MCF 10A (cell line): Measurements from ENCODE around the gene TMC6. TPM values are rescaled to one million over a fixed set of nuclear protein-coding genes. Genes with fewer than 3 reads are reported as not detected.

ENCODE experiments used
- BruUV-seq: library from RNA; stranded (reverse); fragments of 400-500 nt; replicated peaks from 2 replicates; lab custom pipeline; 2021; lab: Mats Ljungman, UMichigan
- CTCF ChIA-PET: fragments of 300-600 bp; sonication (Branson Sonifier 250); formaldehyde crosslinking; extraction: SDS; loops from one replicate; lab custom pipeline; 2021; ENCODE audit warnings: antibody characterized with exemption, inconsistent platforms; lab: Yijun Ruan, JAX
- POLR2A ChIA-PET: fragments of 300-600, 350-650 bp; sonication (Branson Sonifier 250); formaldehyde crosslinking; extraction: SDS; loops from one replicate; lab custom pipeline; 2020; ENCODE audit warnings: antibody characterized with exemption, inconsistent platforms; lab: Yijun Ruan, JAX
- DNase-seq: peaks from one replicate; pipeline ENCODE4 v3.0.0-alpha.2; 2018; ENCODE audit not compliant: unreplicated experiment
- H3K27ac Mint-ChIP-seq: one replicate; pipeline ENCODE4 v1.8.0; 2022; ENCODE audit warnings: mild to moderate bottlenecking, low read depth, mixed read lengths; ENCODE audit not compliant: unreplicated experiment
- H3K27me3 Mint-ChIP-seq: one replicate; pipeline ENCODE4 v1.8.0; 2022; ENCODE audit warnings: mixed read lengths; ENCODE audit not compliant: insufficient read depth, unreplicated experiment
- H3K36me3 Mint-ChIP-seq: one replicate; pipeline ENCODE4 v1.8.0; 2022; ENCODE audit warnings: mild to moderate bottlenecking, moderate library complexity, mixed read lengths; ENCODE audit not compliant: insufficient read depth, unreplicated experiment
- H3K4me1 Mint-ChIP-seq: one replicate; pipeline ENCODE4 v1.8.0; 2022; ENCODE audit warnings: mixed read lengths; ENCODE audit not compliant: insufficient read depth, unreplicated experiment
- H3K4me3 Mint-ChIP-seq: one replicate; pipeline ENCODE4 v1.8.0; 2022; ENCODE audit warnings: mild to moderate bottlenecking, moderate library complexity, mixed read lengths; ENCODE audit not compliant: unreplicated experiment
- H3K9me3 Mint-ChIP-seq: one replicate; pipeline ENCODE4 v1.8.0; 2022; ENCODE audit warnings: mixed read lengths; ENCODE audit not compliant: unreplicated experiment
- CTCF ChIP-seq: fragments of 200-600 bp; IDR thresholded peaks from one replicate; pipeline ENCODE4 v1.8.0; 2022; ENCODE audit warnings: antibody characterized with exemption, mild to moderate bottlenecking; ENCODE audit not compliant: unreplicated experiment
- intact Hi-C: fragments of 100-400 bp; cut with micrococcal nuclease; formaldehyde crosslinking; loops from 2 replicates; pipeline ENCODE4 v1.14.1; 2022
- total RNA-seq: library from RNA; stranded (reverse); gene quantifications from 2 replicates; pipeline ENCODE4 v1.2.3, GENCODE V29; 2022

Gene TMC6
- total RNA-seq, 1 experiment from 2014 or later: 3.1 TPM

GRCh38 chr17:78137392-78138203 is 9.0 kb upstream of the TMC6 start:
- intact Hi-C loops: no loop called here
- Mint-ChIP-seq H3K4me3 (no peak overlapping the region), H3K9me3 (no peaks in the 10 kb centered on the region), H3K27ac (no peak overlapping the region), H3K36me3 (no peaks in the 10 kb centered on the region), H3K4me1 (peaks cover 6% of the 10 kb centered on the region), H3K27me3 (peaks cover 13% of the 10 kb centered on the region)
- no peak for DNase-seq
- TF ChIP-seq CTCF: peak; percentile 58
- ChIA-PET CTCF (interaction anchor here (0.6 kb wide), 2 partner anchors 49 to 236 kb away, joined by 3 to 4 read pairs; partner anchors contain the start of gene TK1), POLR2A (no interaction called here)
- BruUV-seq: no TSS peak

GRCh38 chr17:78135858-78136500 is 7.4 kb upstream of the TMC6 start:
- peaks cover 13% of the 10 kb centered on the region for H3K27me3 Mint-ChIP-seq
- intact Hi-C loops: no loop called here
- CTCF ChIA-PET: interaction anchor here (0.6 to 1.5 kb wide), 4 partner anchors 22 to 105 kb away, joined by 3 to 8 read pairs (median 4); partner anchors contain the start of genes AFMID and TK1
- DNase-seq: no peak
- H3K36me3 Mint-ChIP-seq: no peaks in the 10 kb centered on the region
- BruUV-seq: no TSS peak
- H3K4me1 Mint-ChIP-seq: peaks cover 6% of the 10 kb centered on the region
- H3K9me3 Mint-ChIP-seq: no peaks in the 10 kb centered on the region
- H3K4me3 Mint-ChIP-seq: no peak overlapping the region
- no peak overlapping the region for H3K27ac Mint-ChIP-seq
- no peak for TF ChIP-seq CTCF
- POLR2A ChIA-PET: interaction anchor here (1.0 kb wide), 1 partner anchor 33 kb away, joined by 3 read pairs; no protein-coding TSS in a partner anchor

- ChIA-PET POLR2A (interaction anchor here (1.0 kb wide), 1 partner anchor 34 kb away, joined by 3 read pairs; no protein-coding TSS in a partner anchor), CTCF (interaction anchor here (0.7 to 1.1 kb wide), 2 partner anchors 52 to 114 kb away, joined by 3 to 8 read pairs; partner anchors contain the start of genes AFMID and TK1)
- Mint-ChIP-seq H3K27me3 (peaks cover 13% of the 10 kb centered on the region), H3K9me3 (no peaks in the 10 kb centered on the region), H3K27ac (no peak overlapping the region), H3K36me3 (no peaks in the 10 kb centered on the region), H3K4me1 (peaks cover under 1% of the 10 kb centered on the region), H3K4me3 (no peak overlapping the region)
- no peak for DNase-seq
- no peak for TF ChIP-seq CTCF
- no TSS peak for BruUV-seq
- intact Hi-C loops: no loop called here
Observed at GRCh38 chr17:78134899-78135385, 6.4 kb upstream of the TMC6 start.
